GM23338 (cell line): ENCODE measurements around the gene SLC35B1. TPM values are rescaled to one million over a fixed set of nuclear protein-coding genes. Genes with fewer than 3 reads are reported as not detected.

Experiments used
- ATAC-seq: fragments of 200-7000 bp; cut with Tn5 transposase; 3 replicates; pipeline ENCODE4 v1.9.1; 2020
- DNase-seq: peaks from one replicate; pipeline ENCODE4 v3.0.0-alpha.2; 2015; ENCODE audit warnings: low spot score
- H2AFZ ChIP-seq: fragments of 200-600 bp; sonication (generic); 2 replicates; pipeline ENCODE4 v1.8.0; 2016; ENCODE audit warnings: antibody characterized with exemption, mild to moderate bottlenecking, moderate library complexity
- H3F3A ChIP-seq: fragments of 200-600 bp; sonication (generic); replicated peaks from 2 replicates; pipeline ENCODE4 v1.8.0; 2017; ENCODE audit warnings: antibody characterized with exemption, mixed run types, low read depth
- H3K27ac ChIP-seq: fragments of 200-600 bp; sonication (generic); 2 replicates; pipeline ENCODE4 v1.6.1; 2016; ENCODE audit warnings: low read depth
- H3K27me3 ChIP-seq: fragments of 200-600 bp; sonication (generic); 2 replicates; pipeline ENCODE4 v1.8.0; 2016; ENCODE audit warnings: mild to moderate bottlenecking, mixed run types, moderate library complexity; ENCODE audit not compliant: insufficient read depth
- H3K36me3 ChIP-seq: fragments of 200-600 bp; sonication (generic); 2 replicates; pipeline ENCODE4 v1.8.0; 2016; ENCODE audit warnings: mild to moderate bottlenecking; ENCODE audit not compliant: insufficient read depth
- H3K4me1 ChIP-seq: fragments of 200-600 bp; sonication (generic); 2 replicates; pipeline ENCODE4 v1.8.0; 2016; ENCODE audit warnings: mild to moderate bottlenecking, moderate library complexity; ENCODE audit not compliant: insufficient read depth
- H3K4me2 ChIP-seq: fragments of 200-600 bp; sonication (generic); 2 replicates; pipeline ENCODE4 v1.7.1; 2017; ENCODE audit warnings: mixed run types
- H3K4me3 ChIP-seq: fragments of 200-600 bp; sonication (generic); 2 replicates; pipeline ENCODE4 v1.6.1; 2016; ENCODE audit warnings: mixed run types
- H3K79me2 ChIP-seq: fragments of 200-600 bp; sonication (generic); replicated peaks from 2 replicates; pipeline ENCODE4 v1.8.0; 2017; ENCODE audit warnings: mild to moderate bottlenecking; ENCODE audit not compliant: insufficient read depth
- H3K9me2 ChIP-seq: fragments of 200-600 bp; sonication (generic); 2 replicates; pipeline ENCODE4 v1.8.0; 2017; ENCODE audit not compliant: insufficient read depth
- H4K20me1 ChIP-seq: fragments of 200-600 bp; sonication (generic); replicated peaks from 2 replicates; pipeline ENCODE4 v1.8.0; 2017; ENCODE audit warnings: mild to moderate bottlenecking; ENCODE audit not compliant: insufficient read depth
- H3K27ac Mint-ChIP-seq: 2 replicates; pipeline ENCODE4 v1.8.0; 2020; ENCODE audit warnings: inconsistent platforms, mild to moderate bottlenecking, moderate library complexity, mixed read lengths
- H3K27me3 Mint-ChIP-seq: 3 replicates; pipeline ENCODE4 v1.8.0; 2022; ENCODE audit warnings: low read depth, mild to moderate bottlenecking, moderate library complexity, mixed read lengths, inconsistent platforms; ENCODE audit not compliant: insufficient read depth, poor library complexity
- H3K36me3 Mint-ChIP-seq: 3 replicates; pipeline ENCODE4 v1.8.0; 2021; ENCODE audit warnings: low read depth, mild to moderate bottlenecking, inconsistent platforms, moderate library complexity, mixed read lengths
- H3K4me1 Mint-ChIP-seq: 3 replicates; pipeline ENCODE4 v1.8.0; 2020; ENCODE audit warnings: mild to moderate bottlenecking, inconsistent platforms, mixed read lengths
- H3K4me3 Mint-ChIP-seq: 3 replicates; pipeline ENCODE4 v1.8.0; 2021; ENCODE audit warnings: moderate library complexity, mild to moderate bottlenecking, inconsistent platforms, mixed read lengths
- H3K9me3 Mint-ChIP-seq: 3 replicates; pipeline ENCODE4 v1.8.0; 2020; ENCODE audit warnings: moderate library complexity, mild to moderate bottlenecking, inconsistent platforms, mixed read lengths
- CREB1 ChIP-seq: fragments of 250-450 bp; sonication (Bioruptor Pico); IDR thresholded peaks from 2 replicates; pipeline ENCODE4 v1.5.0; 2020; ENCODE audit warnings: low read depth, mild to moderate bottlenecking, moderate library complexity
- CTCF ChIP-seq, 2 experiments: fragments of 200-600 bp in 1 of 2; sonication (generic) in 1 of 2; conservative IDR thresholded peaks; 2 replicates each; pipeline versions ENCODE4 v1.5.1 to v1.6.1; 2016 to 2017; ENCODE audit warnings: antibody characterized with exemption in 2 of 2, low read depth in 2 of 2, mild to moderate bottlenecking in 2 of 2, moderate library complexity in 1 of 2
- ETS1 ChIP-seq: IDR thresholded peaks from 2 replicates; pipeline ENCODE4 v1.6.1; 2016; ENCODE audit warnings: antibody characterized with exemption
- EZH2 ChIP-seq: fragments of 200-600 bp; sonication (generic); IDR thresholded peaks from one replicate; pipeline ENCODE4 v1.8.0; 2017; ENCODE audit warnings: antibody characterized with exemption, mild to moderate bottlenecking, low read depth; ENCODE audit not compliant: unreplicated experiment
- EZH2phosphoT487 ChIP-seq: fragments of 200-600 bp; sonication (generic); IDR thresholded peaks from one replicate; pipeline ENCODE4 v1.8.1; 2018; ENCODE audit warnings: antibody characterized with exemption; ENCODE audit not compliant: unreplicated experiment
- JUNB ChIP-seq: IDR thresholded peaks from one replicate; pipeline ENCODE4 v1.6.1; 2016; ENCODE audit warnings: antibody characterized with exemption; ENCODE audit not compliant: unreplicated experiment
- NANOG ChIP-seq: IDR thresholded peaks from 2 replicates; pipeline ENCODE4 v1.6.1; 2016; ENCODE audit warnings: antibody characterized with exemption, borderline replicate concordance
- POLR2AphosphoS5 ChIP-seq: IDR thresholded peaks from 2 replicates; pipeline ENCODE4 v1.6.1; 2016; ENCODE audit warnings: antibody characterized with exemption, low read depth
- REST ChIP-seq: IDR thresholded peaks from one replicate; pipeline ENCODE4 v1.6.1; 2018; ENCODE audit warnings: antibody characterized with exemption; ENCODE audit not compliant: unreplicated experiment
- STAT1 ChIP-seq: IDR thresholded peaks from one replicate; pipeline ENCODE4 v1.6.1; 2016; ENCODE audit warnings: antibody characterized with exemption; ENCODE audit not compliant: unreplicated experiment
- ZNF114 ChIP-seq: fragments of 250-450 bp; sonication (Bioruptor Pico); IDR thresholded peaks from 2 replicates; pipeline ENCODE4 v1.5.0; 2020; ENCODE audit warnings: mild to moderate bottlenecking, moderate library complexity
- ZNF331 ChIP-seq: fragments of 250-450 bp; sonication (Bioruptor Pico); IDR thresholded peaks from 2 replicates; pipeline ENCODE4 v1.5.0; 2020; ENCODE audit warnings: low read depth, mild to moderate bottlenecking, moderate library complexity
- ZNF462 ChIP-seq: fragments of 250-450 bp; sonication (Bioruptor Pico); IDR thresholded peaks from 2 replicates; pipeline ENCODE4 v1.5.0; 2020; ENCODE audit warnings: mild to moderate bottlenecking, moderate library complexity
- polyA plus RNA-seq: library from polyadenylated mRNA; unstranded; fragments of >200 nt; fragmentation: Nextera tagmentation; extraction: Ambion mirVana; gene quantifications from 2 replicates; pipeline ENCODE4 v1.2.1, GENCODE V29; 2016
- total RNA-seq: library from RNA; depleted of rRNA; stranded (reverse); fragments of >200 nt; shearing (Covaris generic); gene quantifications from 2 replicates; pipeline ENCODE4 v1.2.3, GENCODE V29; 2014

SLC35B1 gene
- total and polyA plus RNA-seq, 2 experiments from 2014 or later = 56.7 to 58.9 TPM

- Histone ChIP-seq H3F3A (no peaks in the 10 kb centered on the region), H3K27me3 (no peaks in the 10 kb centered on the region), H4K20me1 (no peaks in the 10 kb centered on the region), H3K36me3 (peaks cover 19% of the 10 kb centered on the region), H3K27ac (no peak overlapping the region), H2AFZ (no peak overlapping the region), H3K79me2 (no peaks in the 10 kb centered on the region), H3K9me2 (no peaks in the 10 kb centered on the region), H3K4me3 (no peak overlapping the region), H3K4me1 (no peaks in the 10 kb centered on the region), H3K4me2 (no peak overlapping the region)
- Mint-ChIP-seq H3K27ac (no peak overlapping the region), H3K4me3 (no peak overlapping the region), H3K4me1 (no peaks in the 10 kb centered on the region), H3K36me3 (peaks cover 73% of the 10 kb centered on the region), H3K27me3 (peaks cover 3% of the 10 kb centered on the region), H3K9me3 (no peaks in the 10 kb centered on the region)
- no peak for TF ChIP-seq POLR2AphosphoS5
- TF ChIP-seq ZNF331 (CRISPR knock-in tag) = no peak
- TF ChIP-seq CTCF (conservative IDR thresholded peaks at IDR 0.05; ENCODE audit: low read depth in 2 of 2) = no peak
- TF ChIP-seq STAT1 = no peak
- TF ChIP-seq ETS1 = no peak
- no peak for TF ChIP-seq ZNF462 (CRISPR knock-in tag)
- no peak for TF ChIP-seq ZNF114 (CRISPR knock-in tag)
- TF ChIP-seq EZH2 = no peak
- TF ChIP-seq CREB1 (CRISPR knock-in tag) = no peak
- TF ChIP-seq REST = no peak
- no peak for TF ChIP-seq EZH2phosphoT487
- no peak for TF ChIP-seq JUNB
- no peak for TF ChIP-seq NANOG
- DNase-seq = no peak
- no peak for ATAC-seq
Measured at GRCh38 chr17:49715717-49716279, 8.0 kb upstream of the SLC35B1 start.
